B cell (primary cell): ENCODE measurements around the gene UBE2M. TPM values are rescaled to one million over a fixed set of nuclear protein-coding genes. Genes with fewer than 3 reads are reported as not detected.
A peak's percentile ranks its signal among the peaks of the same experiment; 100 is the strongest.
"Not testable (repeated sequence)": the region's sequence is repeated elsewhere in the genome, so short reads cannot be mapped to it uniquely, and the experiment has no call there.

ENCODE experiments used
- ATAC-seq: fragments of 200-7000 bp; cut with Tn5 transposase; one replicate; pipeline ENCODE4 v1.10.0; 2021; ENCODE audit warnings: low read depth, mild to moderate bottlenecking, moderate number of reproducible peaks, moderate library complexity
- CTCF ChIA-PET: fragments of 350-600 bp; sonication (Branson Sonifier 250); formaldehyde crosslinking; loops from one replicate; lab custom pipeline; 2021; ENCODE audit warnings: antibody characterized with exemption, inconsistent platforms; lab: Charles Lee
- POLR2A ChIA-PET: fragments of 350-600 bp; sonication (Branson Sonifier 250); formaldehyde crosslinking; loops from one replicate; lab custom pipeline; 2021; ENCODE audit warnings: antibody characterized with exemption; lab: Charles Lee
- DNase-seq: peaks from one replicate; pipeline ENCODE4 v3.0.0; 2013
- H2AFZ ChIP-seq: 2 replicates; pipeline ENCODE4 v1.6.1; 2012; ENCODE audit warnings: mild to moderate bottlenecking, low read depth, low read length; ENCODE audit not compliant: insufficient read depth, poor library complexity, severe bottlenecking
- H3K27ac ChIP-seq, 2 donors: 1 replicate in 1 of 2; 2 replicates in 1 of 2; pipeline ENCODE4 v1.5.1; 2012 to 2013; ENCODE audit warnings: low read length in 2 of 2, mild to moderate bottlenecking in 2 of 2, moderate library complexity in 1 of 2
- H3K27me3 ChIP-seq, 4 experiments: fragments of 200-600 bp in 1 of 4; sonication (generic) in 1 of 4; replicated peaks in 1 of 4; 1 replicate in 2 of 4; 2 replicates in 2 of 4; pipeline versions ENCODE4 v1.6.1 to v1.7.0; 2013 to 2016; ENCODE audit warnings: low read length in 3 of 4, mild to moderate bottlenecking in 2 of 4, mixed read lengths in 1 of 4, moderate library complexity in 1 of 4; ENCODE audit not compliant: insufficient read depth in 4 of 4, control insufficient read depth in 3 of 4; ENCODE audit errors: control extremely low read depth in 1 of 4
- H3K36me3 ChIP-seq, 2 experiments: replicated peaks in 1 of 2; 1 replicate in 1 of 2; 2 replicates in 1 of 2; pipeline versions ENCODE4 v1.6.1 to v1.7.1; 2013; ENCODE audit warnings: low read length in 1 of 2; ENCODE audit not compliant: insufficient read depth in 2 of 2, control insufficient read depth in 1 of 2; ENCODE audit errors: control extremely low read depth in 1 of 2, extremely low read depth in 1 of 2
- H3K4me1 ChIP-seq, 2 donors: fragments of 200-600 bp in 1 of 2; sonication (generic) in 1 of 2; 1 replicate in 1 of 2; 2 replicates in 1 of 2; pipeline versions ENCODE4 v1.5.1 to v1.6.1; 2013 to 2017; ENCODE audit warnings: low read length in 2 of 2; ENCODE audit not compliant: control insufficient read depth in 2 of 2, insufficient read depth in 2 of 2
- H3K4me2 ChIP-seq: replicated peaks from 2 replicates; pipeline ENCODE3; 2012; ENCODE audit warnings: mild to moderate bottlenecking, low read depth, low read length; ENCODE audit not compliant: poor library complexity, severe bottlenecking
- H3K4me3 ChIP-seq, 5 experiments: fragments of 200-600 bp in 1 of 5; sonication (generic) in 1 of 5; 1 replicate in 3 of 5; 2 replicates in 2 of 5; pipeline versions ENCODE4 v1.5.1 to v1.7.0; 2011 to 2016; ENCODE audit warnings: low read length in 4 of 5, mild to moderate bottlenecking in 4 of 5, low read depth in 2 of 5, control low read depth in 1 of 5, moderate library complexity in 1 of 5; ENCODE audit not compliant: insufficient read depth in 1 of 5; ENCODE audit errors: control extremely low read depth in 1 of 5, extremely low read depth in 1 of 5
- H3K79me2 ChIP-seq: fragments of 200-600 bp; sonication (generic); one replicate; pipeline ENCODE4 v1.6.0; 2016; ENCODE audit warnings: low read length; ENCODE audit not compliant: control insufficient read depth, insufficient read depth
- H3K9ac ChIP-seq: fragments of 200-600 bp; sonication (generic); 2 replicates; pipeline ENCODE4 v1.6.1; 2017; ENCODE audit warnings: mild to moderate bottlenecking, low read length, moderate library complexity
- H3K9me3 ChIP-seq, 3 donors: one replicate each; pipeline versions ENCODE4 v1.6.1 to v1.7.1; 2013; ENCODE audit warnings: low read length in 2 of 3; ENCODE audit not compliant: control insufficient read depth in 2 of 3, insufficient read depth in 1 of 3; ENCODE audit errors: control extremely low read depth in 1 of 3
- H4K20me1 ChIP-seq: 2 replicates; pipeline ENCODE4 v1.6.0; 2012; ENCODE audit warnings: mild to moderate bottlenecking, low read length; ENCODE audit not compliant: insufficient read depth, control insufficient read depth, poor library complexity, severe bottlenecking
- H3K27ac Mint-ChIP-seq: one replicate; pipeline ENCODE4 v1.8.0; 2021; ENCODE audit warnings: mixed read lengths
- H3K27me3 Mint-ChIP-seq: one replicate; pipeline ENCODE4 v1.8.0; 2021; ENCODE audit warnings: mixed read lengths
- H3K4me1 Mint-ChIP-seq: one replicate; pipeline ENCODE4 v1.8.0; 2021; ENCODE audit warnings: mixed read lengths
- H3K4me3 Mint-ChIP-seq: one replicate; pipeline ENCODE4 v1.8.0; 2021; ENCODE audit warnings: mixed read lengths
- H3K9me3 Mint-ChIP-seq: one replicate; pipeline ENCODE4 v1.8.0; 2022; ENCODE audit warnings: mixed read lengths; ENCODE audit not compliant: insufficient read depth
- EZH2 ChIP-seq: IDR thresholded peaks from 2 replicates; pipeline ENCODE4 v1.6.1; 2012; ENCODE audit warnings: borderline replicate concordance, low read depth, mild to moderate bottlenecking, moderate library complexity, low read length; ENCODE audit not compliant: insufficient read depth, poor library complexity, severe bottlenecking
- WGBS: methylation state at CpG from one replicate; pipeline ENCODE4 v1.1.5; 2013; ENCODE audit warnings: missing lambda C conversion rate; ENCODE audit not compliant: insufficient coverage; 5-methylcytosine and 5-hydroxymethylcytosine counted together
- intact Hi-C: fragments of 100-400 bp; cut with micrococcal nuclease; formaldehyde crosslinking; loops from one replicate; pipeline ENCODE4 v1.10.0; 2022
- polyA plus RNA-seq: library from polyadenylated mRNA; depleted of rRNA; stranded (reverse); fragments of >200 nt; gene quantifications from 2 replicates; pipeline ENCODE4 v1.2.3, GENCODE V29; 2012
- total RNA-seq, 2 donors: library from RNA; stranded (reverse); fragments of 120-200 nt in 1 of 2; gene quantifications; 1 replicate in 1 of 2; 2 replicates in 1 of 2; pipeline versions ENCODE4 v1.2.3 to v1.2.4, GENCODE V29; 2013 to 2022
- TF ChIP-seq, protein P1 (sequence below): fragments of 200-600 bp; IDR thresholded peaks from one replicate; pipeline ENCODE4 v1.8.0; 2022; ENCODE audit warnings: antibody characterized with exemption, mild to moderate bottlenecking

The UBE2M gene
- total and polyA plus RNA-seq, 2 donors (not counting 1 experiment from before 2014, with no cell fraction given), result 62.5 to 66.1 TPM

DNA sequence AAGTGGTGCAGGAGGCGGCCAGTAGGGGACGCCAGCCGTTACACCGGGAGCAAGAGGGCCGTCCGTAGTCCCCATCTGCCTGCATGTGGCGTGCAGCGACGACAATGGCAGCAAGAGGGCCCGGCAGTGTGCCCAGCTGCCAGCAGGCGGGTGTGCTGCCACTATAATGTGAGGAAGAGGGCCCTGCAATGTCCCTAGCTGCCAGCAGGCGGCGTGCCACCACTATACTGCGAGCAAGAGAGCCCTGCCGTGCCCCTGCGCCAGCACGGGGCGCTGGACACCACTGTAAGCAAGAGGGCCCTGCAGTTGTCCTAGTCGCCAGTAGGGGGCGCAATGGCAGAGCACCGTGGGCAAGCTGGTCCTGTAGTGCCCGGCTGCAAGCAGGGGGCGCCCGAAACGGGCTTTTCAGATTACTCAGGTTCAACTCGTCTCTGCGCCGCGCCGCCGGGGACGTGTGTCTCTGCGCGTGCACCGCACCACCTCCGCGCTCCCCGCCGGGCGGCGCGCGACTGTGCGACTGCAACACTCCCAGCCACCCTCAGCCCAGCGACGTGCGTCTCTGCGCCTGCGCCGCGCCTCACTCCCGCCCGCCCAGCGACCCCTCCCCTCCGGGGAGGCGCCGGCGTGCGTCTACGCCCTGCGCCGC is 48.0 kb upstream of the UBE2M start:
- H3K9ac ChIP-seq, H3K4me2 ChIP-seq, DNase-seq, H3K9me3 ChIP-seq, H2AFZ ChIP-seq, H3K4me3 Mint-ChIP-seq, ATAC-seq, CTCF ChIA-PET, H3K36me3 ChIP-seq, H3K4me1 ChIP-seq, H4K20me1 ChIP-seq, H3K9me3 Mint-ChIP-seq, H3K27ac ChIP-seq, H3K79me2 ChIP-seq, POLR2A ChIA-PET, H3K27me3 ChIP-seq, intact Hi-C loops, H3K27me3 Mint-ChIP-seq, H3K4me3 ChIP-seq, H3K4me1 Mint-ChIP-seq, H3K27ac Mint-ChIP-seq: not testable (repeated sequence)
- TF ChIP-seq, protein P1, sequence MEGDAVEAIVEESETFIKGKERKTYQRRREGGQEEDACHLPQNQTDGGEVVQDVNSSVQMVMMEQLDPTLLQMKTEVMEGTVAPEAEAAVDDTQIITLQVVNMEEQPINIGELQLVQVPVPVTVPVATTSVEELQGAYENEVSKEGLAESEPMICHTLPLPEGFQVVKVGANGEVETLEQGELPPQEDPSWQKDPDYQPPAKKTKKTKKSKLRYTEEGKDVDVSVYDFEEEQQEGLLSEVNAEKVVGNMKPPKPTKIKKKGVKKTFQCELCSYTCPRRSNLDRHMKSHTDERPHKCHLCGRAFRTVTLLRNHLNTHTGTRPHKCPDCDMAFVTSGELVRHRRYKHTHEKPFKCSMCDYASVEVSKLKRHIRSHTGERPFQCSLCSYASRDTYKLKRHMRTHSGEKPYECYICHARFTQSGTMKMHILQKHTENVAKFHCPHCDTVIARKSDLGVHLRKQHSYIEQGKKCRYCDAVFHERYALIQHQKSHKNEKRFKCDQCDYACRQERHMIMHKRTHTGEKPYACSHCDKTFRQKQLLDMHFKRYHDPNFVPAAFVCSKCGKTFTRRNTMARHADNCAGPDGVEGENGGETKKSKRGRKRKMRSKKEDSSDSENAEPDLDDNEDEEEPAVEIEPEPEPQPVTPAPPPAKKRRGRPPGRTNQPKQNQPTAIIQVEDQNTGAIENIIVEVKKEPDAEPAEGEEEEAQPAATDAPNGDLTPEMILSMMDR, result peak; percentile 12
- WGBS, result 97% methylated on average over 7 of the region's 62 CpGs

DNA sequence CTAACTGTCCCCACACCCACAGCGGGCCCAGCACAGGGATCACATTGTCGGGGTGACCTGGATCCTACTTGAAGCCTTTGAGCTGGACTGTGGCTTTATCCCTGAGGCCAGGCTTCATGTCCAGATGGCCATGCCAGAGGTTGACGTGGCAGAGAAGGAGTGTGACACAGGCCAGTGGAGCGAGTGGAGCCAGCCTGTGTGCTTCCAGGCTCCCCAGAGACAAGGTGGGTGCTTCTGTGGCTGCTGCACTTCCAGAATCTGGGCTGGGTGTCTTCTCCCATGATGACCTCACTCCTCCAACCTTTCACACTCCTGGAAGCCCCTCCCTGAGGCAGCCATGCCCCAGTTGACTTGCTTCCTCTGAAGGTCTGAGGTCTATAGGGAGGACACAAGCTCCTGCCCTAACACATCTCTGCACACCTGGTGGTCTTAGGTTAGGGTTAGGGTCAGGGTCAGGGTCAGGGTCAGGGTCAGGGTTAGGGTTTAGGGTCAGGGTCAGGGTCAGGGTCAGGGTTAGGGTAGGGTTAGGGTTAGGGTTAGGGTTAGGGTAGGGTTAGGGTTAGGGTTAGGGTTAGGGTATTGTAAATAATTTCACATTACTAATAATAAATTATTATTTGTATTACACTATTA is 27.8 kb upstream of the UBE2M start:
- Mint-ChIP-seq H3K9me3 (no peaks in the 10 kb centered on the region), H3K4me3 (no peak overlapping the region), H3K27ac (no peak overlapping the region), H3K4me1 (peaks cover 2% of the 10 kb centered on the region), H3K27me3 (no peaks in the 10 kb centered on the region)
- TF ChIP-seq, protein P1, result no peak
- no peak for TF ChIP-seq EZH2
- no peak overlapping the region for H2AFZ ChIP-seq
- H3K9me3 ChIP-seq, result peaks cover 0 to 5% (median 0%) of the 10 kb centered on the region in 3 donors
- no peak for DNase-seq
- ChIA-PET CTCF (no interaction called here), POLR2A (no interaction called here)
- H4K20me1 ChIP-seq, result no peaks in the 10 kb centered on the region
- H3K9ac ChIP-seq, result no peak overlapping the region
- peaks cover 0 to 13% of the 10 kb centered on the region in 2 experiments for H3K36me3 ChIP-seq
- peaks cover 0 to 2% of the 10 kb centered on the region in 2 donors for H3K4me1 ChIP-seq
- H3K4me2 ChIP-seq, result no peak overlapping the region
- ATAC-seq, result no peak
- 97% methylated on average over 4 of the region's 4 CpGs for WGBS
- H3K79me2 ChIP-seq, result peaks cover 5% of the 10 kb centered on the region
- intact Hi-C loops, result no loop called here
- H3K4me3 ChIP-seq, result no peak overlapping the region
- no peak overlapping the region for H3K27ac ChIP-seq
- H3K27me3 ChIP-seq, result no peaks in the 10 kb centered on the region
